NCI-H2171 (cell line): ENCODE data around the gene ZNF17.
"Not testable (repeated sequence)": the region's sequence is repeated elsewhere in the genome, so short reads cannot be mapped to it uniquely, and the experiment has no call there.

ENCODE experiments used
- DNase-seq: peaks from one replicate; lab custom pipeline; 2025; lab: John Stamatoyannopoulos, UW

The ZNF17 gene

GRCh38 chr19:57410877-57411671 lies at the start of gene ZNF17:
ZNF17 (plus strand) TSS chr19:57411161; CDS start chr19:57413616, 2,455 bp downstream.
- DNase-seq = peak; percentile 92

GRCh38 chr19:57362419-57362818 lies 48.5 kb upstream of the ZNF17 start:
- no peak for DNase-seq

- DNase-seq = peak; percentile 97
Measured at GRCh38 chr19:57362997-57363687, 47.8 kb upstream of the ZNF17 start, which contains the start of the genes TRAPPC2B and ZNF547. TRAPPC2B (plus strand) TSS chr19:57363551; CDS start chr19:57364834, 1,283 bp downstream. ZNF547 (plus strand) TSS chr19:57363551; CDS start chr19:57368556, 5,005 bp downstream.

GRCh38 chr19:57363688-57364181 lies 47.2 kb upstream of the ZNF17 start:
- no peak for DNase-seq

GRCh38 chr19:57366776-57367175 lies 44.2 kb upstream of the ZNF17 start:
- DNase-seq = no peak

GRCh38 chr19:57374179-57374578 lies 36.8 kb upstream of the ZNF17 start:
- DNase-seq = no peak

- not testable (repeated sequence) for DNase-seq
Measured at GRCh38 chr19:57374647-57375046, 36.3 kb upstream of the ZNF17 start.

GRCh38 chr19:57376151-57376550 lies 34.8 kb upstream of the ZNF17 start:
- DNase-seq = no peak

GRCh38 chr19:57377498-57378146 lies 33.3 kb upstream of the ZNF17 start:
- DNase-seq = no peak

GRCh38 chr19:57380923-57381322 lies 30.0 kb upstream of the ZNF17 start:
- DNase-seq = no peak

GRCh38 chr19:57382806-57383488 lies 28.0 kb upstream of the ZNF17 start:
- no peak for DNase-seq

- no peak for DNase-seq
Measured at GRCh38 chr19:57389194-57389729, 21.7 kb upstream of the ZNF17 start.

GRCh38 chr19:57389730-57390598 lies 21.0 kb upstream of the ZNF17 start, which contains the start of gene ZNF548:
ZNF548 (plus strand) TSS chr19:57389854; CDS start chr19:57390100, 246 bp downstream.
- DNase-seq = peak; percentile 95

GRCh38 chr19:57395710-57396109 lies 15.3 kb upstream of the ZNF17 start:
- DNase-seq = no peak

- DNase-seq = no peak
Measured at GRCh38 chr19:57398868-57399267, 12.1 kb upstream of the ZNF17 start.

- no peak for DNase-seq
Measured at GRCh38 chr19:57403737-57404563, 7.0 kb upstream of the ZNF17 start.

- peak; percentile 13 for DNase-seq
Measured at GRCh38 chr19:57406516-57407123, 4.3 kb upstream of the ZNF17 start.

- no peak for DNase-seq
Measured at GRCh38 chr19:57419439-57419838, 8.5 kb downstream of the ZNF17 start.

- DNase-seq = no peak
Measured at GRCh38 chr19:57421037-57421436, 10.1 kb downstream of the ZNF17 start.
